HG03139 (cell line): ENCODE results near the gene FBP1.
"Not testable (repeated sequence)": the region's sequence is repeated elsewhere in the genome, so short reads cannot be mapped to it uniquely, and the experiment has no call there.

Experiments
- ATAC-seq: cut with Tn5 transposase; IDR thresholded peaks from one replicate; pipeline ENCODE4 v1.9.1; 2021; ENCODE audit not compliant: unreplicated experiment

Gene FBP1

GRCh38 chr9:94584555-94584954 is 54.8 kb downstream of the FBP1 start:
- no peak for ATAC-seq

- no peak for ATAC-seq
Measured at GRCh38 chr9:94581728-94582127, 57.6 kb downstream of the FBP1 start.

GRCh38 chr9:94577571-94577970 is 61.7 kb downstream of the FBP1 start:
- no peak for ATAC-seq

- ATAC-seq, result no peak
Measured at GRCh38 chr9:94577036-94577435, 62.3 kb downstream of the FBP1 start.

GRCh38 chr9:94576131-94576530 is 63.2 kb downstream of the FBP1 start:
- no peak for ATAC-seq

GRCh38 chr9:94568972-94569712 is 70.2 kb downstream of the FBP1 start:
- ATAC-seq, result no peak

- no peak for ATAC-seq
Measured at GRCh38 chr9:94568250-94568889, 70.9 kb downstream of the FBP1 start.

- no peak for ATAC-seq
Measured at GRCh38 chr9:94567271-94567670, 72.0 kb downstream of the FBP1 start.

- ATAC-seq, result no peak
Measured at GRCh38 chr9:94566550-94566949, 72.8 kb downstream of the FBP1 start.

- not testable (repeated sequence) for ATAC-seq
Measured at GRCh38 chr9:94564279-94564678, 75.0 kb downstream of the FBP1 start.

GRCh38 chr9:94563548-94563947 is 75.8 kb downstream of the FBP1 start:
- ATAC-seq, result no peak

- ATAC-seq, result no peak
Measured at GRCh38 chr9:94560237-94560636, 79.1 kb downstream of the FBP1 start.

- ATAC-seq, result no peak
Measured at GRCh38 chr9:94557376-94557775, 81.9 kb downstream of the FBP1 start.

GRCh38 chr9:94554439-94555331 is 84.6 kb downstream of the FBP1 start, which contains the start of gene PCAT7:
TSS of gene PCAT7 (plus strand) at chr9:94555083.
- no peak for ATAC-seq

- ATAC-seq, result no peak
Measured at GRCh38 chr9:94554078-94554438, 85.3 kb downstream of the FBP1 start.
